ENCODE data around the gene GIPC2.
"Not testable (repeated sequence)": the region's sequence is repeated elsewhere in the genome, so short reads cannot be mapped to it uniquely, and the experiment has no call there.

The GIPC2 gene

GRCh38 chr1:78038071-78038470 lies 7.7 kb upstream of the GIPC2 start:
- DNase-seq = no peak

GRCh38 chr1:78038491-78038939 lies 7.3 kb upstream of the GIPC2 start:
- no peak for DNase-seq

GRCh38 chr1:78040484-78041089 lies 5.2 kb upstream of the GIPC2 start:
- no peak for DNase-seq

- no peak for DNase-seq
Observed at GRCh38 chr1:78043436-78043835, 2.3 kb upstream of the GIPC2 start.

- DNase-seq = no peak
Observed at GRCh38 chr1:78044796-78045562, 787 bp upstream of the GIPC2 start.

GRCh38 chr1:78045563-78045925 lies 222 bp upstream of the GIPC2 start:
- no peak for DNase-seq

- DNase-seq = no peak
Observed at GRCh38 chr1:78047106-78047505, 1.3 kb downstream of the GIPC2 start.

- no peak for DNase-seq
Observed at GRCh38 chr1:78047631-78048030, 1.9 kb downstream of the GIPC2 start.

GRCh38 chr1:78048446-78048845 lies 2.7 kb downstream of the GIPC2 start:
- no peak for DNase-seq

GRCh38 chr1:78049396-78049795 lies 3.6 kb downstream of the GIPC2 start:
- DNase-seq = no peak

- DNase-seq = no peak
Observed at GRCh38 chr1:78051005-78051404, 5.2 kb downstream of the GIPC2 start.

GRCh38 chr1:78052685-78053405 lies 7.1 kb downstream of the GIPC2 start:
- DNase-seq = no peak

GRCh38 chr1:78053498-78053897 lies 7.7 kb downstream of the GIPC2 start:
- DNase-seq = no peak

- DNase-seq = no peak
Observed at GRCh38 chr1:78054559-78054958, 8.8 kb downstream of the GIPC2 start.

GRCh38 chr1:78054972-78055371 lies 9.2 kb downstream of the GIPC2 start:
- no peak for DNase-seq

GRCh38 chr1:78055565-78056132 lies 9.9 kb downstream of the GIPC2 start:
- DNase-seq = no peak

GRCh38 chr1:78058670-78059069 lies 12.9 kb downstream of the GIPC2 start:
- DNase-seq = no peak

- DNase-seq = no peak
Observed at GRCh38 chr1:78060857-78061563, 15.2 kb downstream of the GIPC2 start.

GRCh38 chr1:78061825-78062523 lies 16.2 kb downstream of the GIPC2 start:
- no peak for DNase-seq

- DNase-seq = not testable (repeated sequence)
Observed at GRCh38 chr1:78064886-78065285, 19.1 kb downstream of the GIPC2 start.

- DNase-seq = no peak
Observed at GRCh38 chr1:78068681-78069283, 23.0 kb downstream of the GIPC2 start.

GRCh38 chr1:78069784-78070183 lies 24.0 kb downstream of the GIPC2 start:
- DNase-seq = no peak

Measured in activated T-cell treated with anti-CD3 and anti-CD28 coated beads, Interleukin-2, amount 50 U/mL, for 48 hours (primary cell).